HL-60/S4 treated with phorbol 12-myristate 13-acetate at 8.2 ng/mL for 4 days and 3 days (cell line): ENCODE data around the gene COLEC12.
"Not testable (repeated sequence)": the region's sequence is repeated elsewhere in the genome, so short reads cannot be mapped to it uniquely, and the experiment has no call there.

ENCODE experiments used
- in situ Hi-C: fragments of 300-500 bp; cut with MboI; formaldehyde crosslinking; loops from 2 replicates; pipeline ENCODE4 v1.15.0; 2022; ENCODE audit warnings: low sequenced_read_pairs

The COLEC12 gene

DNA sequence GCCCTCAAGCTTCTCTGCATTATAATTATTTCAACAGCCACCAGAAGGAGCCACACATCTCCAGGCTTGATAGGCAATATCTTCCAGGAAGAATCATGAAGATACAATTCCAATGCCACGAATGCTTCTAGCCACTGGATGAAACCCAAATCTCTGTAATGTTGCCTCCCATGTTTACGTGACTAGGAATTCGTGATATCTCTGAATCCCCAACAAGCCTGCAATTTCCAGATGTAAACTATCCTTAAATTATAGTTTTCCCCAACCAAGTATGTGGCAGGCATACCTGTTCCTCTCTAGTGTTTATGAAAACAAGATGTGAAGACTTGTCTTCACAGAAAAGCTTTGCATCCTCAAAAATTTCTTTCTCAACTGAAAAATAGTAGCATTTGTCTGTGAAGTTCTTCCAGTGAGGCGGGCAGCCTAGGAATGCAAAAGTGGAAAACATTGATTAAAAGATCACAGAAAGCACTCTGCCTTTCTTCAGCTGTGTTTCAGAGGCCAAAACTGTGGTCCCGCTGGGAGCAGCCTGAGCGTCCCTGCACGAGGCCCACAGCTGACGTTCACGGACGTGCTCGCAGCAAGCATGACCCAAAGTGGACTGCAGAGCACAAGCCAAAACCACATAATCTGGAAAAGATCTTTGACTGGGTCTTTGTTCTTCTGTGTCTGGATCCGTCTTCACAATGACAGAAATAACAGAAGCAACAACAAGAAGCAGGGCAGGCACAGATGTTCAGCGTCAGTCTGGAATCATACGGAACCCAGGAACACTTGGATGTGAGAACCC lies 167.6 kb downstream of the COLEC12 start:
- in situ Hi-C loops: no loop called here

- in situ Hi-C loops: no loop called here
Observed at GRCh38 chr18:332007-332406, 168.5 kb downstream of the COLEC12 start.

GRCh38 chr18:331221-331821 lies 169.2 kb downstream of the COLEC12 start:
- in situ Hi-C loops: no loop called here

GRCh38 chr18:328928-329327 lies 171.6 kb downstream of the COLEC12 start:
- in situ Hi-C loops: no loop called here

DNA sequence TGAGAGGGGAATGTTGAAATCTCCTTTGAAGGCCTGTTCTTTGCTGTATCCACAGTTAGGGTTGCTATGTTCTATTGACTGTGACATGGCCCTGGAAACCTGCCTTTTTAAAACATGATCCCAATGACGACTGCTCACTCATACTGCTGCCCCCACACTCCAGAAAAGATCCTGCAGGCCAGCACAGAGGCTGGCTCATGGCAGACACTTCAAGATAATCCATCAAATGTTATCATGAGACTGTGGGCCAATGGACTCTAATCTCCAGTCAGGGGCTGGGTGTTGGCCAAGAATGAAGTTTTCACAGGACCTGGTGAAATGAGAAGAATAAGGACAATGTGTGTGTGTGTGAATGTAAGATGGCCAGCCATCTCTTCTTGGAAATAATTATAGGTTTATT lies 173.7 kb downstream of the COLEC12 start:
- in situ Hi-C loops: no loop called here

- in situ Hi-C loops: no loop called here
Observed at GRCh38 chr18:323253-323622, 177.3 kb downstream of the COLEC12 start.

GRCh38 chr18:321865-322467 lies 178.5 kb downstream of the COLEC12 start:
- in situ Hi-C loops: no loop called here

- in situ Hi-C loops: no loop called here
Observed at GRCh38 chr18:320155-320554, 180.3 kb downstream of the COLEC12 start.

DNA sequence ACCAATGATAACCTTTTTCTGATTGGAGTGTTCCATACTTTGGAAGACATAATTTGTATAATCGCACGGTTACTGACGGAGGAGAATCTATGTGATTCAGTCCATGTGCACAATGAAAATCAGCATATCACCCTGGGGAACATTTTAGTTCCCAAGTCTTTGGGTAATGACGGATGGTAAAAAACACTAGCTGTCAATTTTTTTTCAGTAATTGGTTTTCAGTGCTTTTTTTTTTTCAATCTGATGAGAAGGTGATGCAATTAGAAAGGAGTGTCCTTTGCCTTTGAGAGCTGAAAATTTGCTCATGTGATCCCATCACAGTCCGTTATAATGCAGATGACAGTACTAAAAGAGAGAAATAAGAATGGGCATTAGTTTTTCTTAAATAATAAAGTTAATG lies 180.8 kb downstream of the COLEC12 start:
- in situ Hi-C loops: no loop called here

- in situ Hi-C loops: no loop called here
Observed at GRCh38 chr18:318791-319291, 181.7 kb downstream of the COLEC12 start.

DNA sequence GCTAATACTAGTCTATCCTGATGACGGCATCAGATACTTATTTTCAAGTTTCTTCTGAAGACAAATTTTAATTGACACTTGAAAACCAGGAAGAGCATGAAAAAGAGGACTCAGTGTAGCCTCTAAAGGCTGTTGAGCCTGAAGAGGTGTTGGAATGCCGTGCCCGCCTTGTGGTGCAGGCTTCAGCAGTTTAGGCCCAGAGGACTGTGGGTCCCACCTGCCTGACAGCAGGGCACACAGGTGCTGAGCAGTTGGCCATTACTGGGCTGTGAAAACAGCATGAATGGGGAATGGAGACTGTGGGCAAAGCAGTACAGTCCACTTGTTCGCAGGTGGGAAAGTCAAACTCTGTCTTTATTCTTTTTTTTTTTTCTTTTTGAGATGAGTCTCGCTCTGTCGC lies 182.9 kb downstream of the COLEC12 start:
- in situ Hi-C loops: no loop called here

- in situ Hi-C loops: no loop called here
Observed at GRCh38 chr18:316393-316792, 184.1 kb downstream of the COLEC12 start.

GRCh38 chr18:313931-314330 lies 186.6 kb downstream of the COLEC12 start:
- in situ Hi-C loops: no loop called here

DNA sequence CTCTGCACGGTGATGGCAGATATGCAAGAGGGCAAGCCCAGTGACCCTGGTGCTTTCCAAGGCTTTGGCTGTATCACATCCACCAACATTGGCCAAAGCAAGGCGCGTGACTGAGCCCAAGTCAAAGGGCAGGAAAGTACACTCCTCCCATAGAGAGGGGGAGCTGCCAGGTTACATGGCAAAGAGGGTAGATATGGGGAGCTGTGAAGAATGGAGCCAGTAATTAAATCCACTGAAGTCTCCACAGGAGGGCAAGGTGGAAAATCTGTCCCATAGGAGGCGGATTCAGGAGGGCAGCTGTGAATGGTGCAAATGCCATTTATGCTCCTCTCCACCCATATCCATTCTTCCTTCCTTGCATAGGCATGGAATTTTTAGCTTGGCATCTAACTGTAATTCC lies 188.1 kb downstream of the COLEC12 start:
- in situ Hi-C loops: no loop called here

GRCh38 chr18:310042-310441 lies 190.5 kb downstream of the COLEC12 start:
- in situ Hi-C loops: no loop called here

DNA sequence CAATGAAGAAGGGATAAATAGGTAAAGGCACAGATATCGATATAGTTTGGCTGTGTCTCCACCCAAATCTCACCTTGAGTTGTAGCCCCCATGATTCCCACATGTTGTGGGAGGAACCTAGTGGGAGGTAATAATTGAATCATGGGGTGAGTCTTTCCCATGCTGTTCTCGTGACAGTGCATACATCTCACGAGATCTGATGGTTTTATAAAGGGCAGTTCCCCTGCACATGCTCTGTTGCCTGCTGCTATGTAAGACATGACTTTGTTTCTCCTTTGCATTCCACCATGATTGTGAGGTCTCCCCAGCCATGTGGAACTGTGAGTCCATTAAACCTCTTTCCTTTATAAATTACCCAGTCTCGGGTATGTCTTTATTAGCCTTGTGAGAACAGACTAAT lies 192.4 kb downstream of the COLEC12 start:
- in situ Hi-C loops: not testable (repeated sequence)

GRCh38 chr18:306608-307255 lies 193.8 kb downstream of the COLEC12 start:
- in situ Hi-C loops: no loop called here

DNA sequence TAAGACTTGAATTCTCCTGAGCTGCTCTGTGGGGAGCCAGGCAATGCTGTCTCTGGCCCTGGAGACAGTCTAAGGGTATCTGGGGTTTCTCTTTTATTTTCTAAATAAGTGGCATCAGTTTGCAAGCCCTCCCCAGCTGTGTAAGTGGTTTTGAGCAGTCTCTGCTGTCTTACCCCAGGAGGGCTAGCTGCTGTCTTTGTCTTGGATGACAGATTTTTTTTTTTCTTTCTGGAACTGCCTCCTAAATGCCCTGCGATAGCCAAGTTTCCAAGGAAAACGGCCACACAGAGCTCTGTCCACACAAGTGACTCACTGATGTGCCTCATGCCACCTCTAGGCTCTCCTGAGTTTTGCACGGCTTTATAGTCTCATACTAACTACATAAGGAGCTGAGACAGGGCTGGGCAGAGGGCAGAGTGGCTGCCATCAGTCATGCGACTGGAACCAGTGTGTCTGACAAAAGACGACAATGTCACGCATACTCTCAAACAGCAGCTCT lies 195.4 kb downstream of the COLEC12 start:
- in situ Hi-C loops: no loop called here

DNA sequence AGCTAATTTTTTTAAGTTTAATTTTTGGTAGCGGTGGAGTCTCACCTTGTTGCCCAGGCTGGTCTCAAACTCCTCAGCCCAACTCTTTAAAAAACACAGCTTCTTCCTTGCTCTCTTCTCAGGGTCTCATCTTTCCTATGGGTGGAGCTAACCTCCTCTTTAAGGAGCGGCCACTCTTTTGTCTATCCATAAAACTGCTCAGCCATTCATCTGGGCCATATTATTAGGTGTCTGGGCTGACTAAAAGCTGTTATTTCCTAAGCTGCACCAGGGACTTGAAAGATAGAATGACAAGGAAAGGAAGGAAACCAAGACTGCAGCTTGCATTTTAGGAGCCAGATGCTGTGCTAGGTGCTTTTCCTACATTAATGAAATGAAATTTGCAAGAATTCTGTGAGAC lies 196.9 kb downstream of the COLEC12 start:
- in situ Hi-C loops: no loop called here

DNA sequence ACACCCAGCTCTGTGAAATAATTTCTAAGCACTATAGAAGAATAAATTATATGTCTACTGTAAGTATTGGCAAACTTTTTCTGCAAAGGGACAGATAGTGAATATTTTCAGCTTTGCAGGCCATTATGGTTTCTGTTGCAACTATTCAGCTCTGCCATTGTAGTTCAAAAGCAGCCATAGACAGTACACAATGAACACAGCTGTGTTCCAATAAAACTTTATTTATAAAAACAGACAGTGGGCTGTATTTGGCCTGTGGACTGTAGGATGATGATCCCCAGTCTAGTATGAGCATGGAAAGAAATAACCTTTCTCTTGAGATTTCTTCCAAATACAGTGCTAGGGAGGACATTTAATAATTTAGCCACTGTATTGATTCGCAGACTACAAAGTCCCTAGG lies 197.5 kb downstream of the COLEC12 start:
- in situ Hi-C loops: no loop called here

GRCh38 chr18:302097-302496 lies 198.4 kb downstream of the COLEC12 start:
- in situ Hi-C loops: no loop called here
